GM12878 (cell line): ENCODE results near the gene CARM1. TPM values are rescaled to one million over a fixed set of nuclear protein-coding genes. Genes with fewer than 3 reads are reported as not detected.

Source experiments
- ATAC-seq: fragments of 200-7000 bp; cut with Tn5 transposase; 3 replicates; pipeline ENCODE4 v1.9.1; 2020; ENCODE audit warnings: mild to moderate bottlenecking, moderate library complexity
- BruUV-seq: library from RNA; stranded (reverse); fragments of 400-500 nt; replicated peaks from 2 replicates; lab custom pipeline; 2021; lab: Mats Ljungman, UMichigan
- CTCF ChIA-PET: fragments of 300-600 bp; sonication (Branson Sonifier 250); formaldehyde crosslinking; extraction: SDS; loops from one replicate; lab custom pipeline; 2021; ENCODE audit warnings: inconsistent platforms; lab: Yijun Ruan, JAX
- POLR2A ChIA-PET: fragments of 350-600 bp; formaldehyde crosslinking; extraction: SDS; loops from one replicate; lab custom pipeline; 2021; ENCODE audit warnings: inconsistent platforms; lab: Charles Lee
- RAD21 ChIA-PET: fragments of 300-600 bp; sonication (Branson Sonifier 250); formaldehyde crosslinking; loops from one replicate; lab custom pipeline; 2023; ENCODE audit warnings: antibody characterized with exemption; ENCODE audit not compliant: unreplicated experiment; lab: Charles Lee
- SMC1A ChIA-PET: fragments of 300-600 bp; sonication (Branson Sonifier 250); formaldehyde crosslinking; loops from one replicate; lab custom pipeline; 2023; ENCODE audit not compliant: unreplicated experiment, uncharacterized antibody; lab: Charles Lee
- DNase-seq: peaks from one replicate; pipeline ENCODE4 v3.0.0-alpha.2; 2011; ENCODE audit warnings: low read depth, low spot score
- FAIRE-seq: peaks from 3 replicates; lab custom pipeline; 2011; peaks lifted over from hg19 to GRCh38; lab: Jason Lieb, UNC
- H2AFZ ChIP-seq: 2 replicates; pipeline ENCODE4 v1.6.0; 2011; ENCODE audit warnings: low read depth, low read length, control low read depth; ENCODE audit not compliant: control insufficient read depth
- H3K27ac ChIP-seq: 2 replicates; pipeline ENCODE4 v1.5.1; 2011; ENCODE audit warnings: control low read depth; ENCODE audit not compliant: control insufficient read depth, insufficient read depth
- H3K27me3 ChIP-seq, 2 experiments: replicated peaks in 1 of 2; 2 replicates each; pipeline versions ENCODE4 v1.6.0 to v1.6.1; 2011; ENCODE audit warnings: low read length in 1 of 2; ENCODE audit not compliant: control insufficient read depth in 2 of 2, insufficient read depth in 2 of 2
- H3K36me3 ChIP-seq, 2 experiments: 2 replicates each; pipeline ENCODE4 v1.5.1; 2011; ENCODE audit warnings: low read length in 1 of 2; ENCODE audit not compliant: control insufficient read depth in 2 of 2, insufficient read depth in 2 of 2
- H3K4me1 ChIP-seq: 2 replicates; pipeline ENCODE4 v1.6.1; 2011; ENCODE audit warnings: mild to moderate bottlenecking, low read length, moderate library complexity, mixed read lengths; ENCODE audit not compliant: control insufficient read depth, insufficient read depth
- H3K4me2 ChIP-seq: 2 replicates; pipeline ENCODE4 v1.6.0; 2011; ENCODE audit warnings: control low read depth; ENCODE audit not compliant: control insufficient read depth, insufficient read depth
- H3K4me3 ChIP-seq: fragments of 200-600 bp; sonication (generic); 2 replicates; pipeline ENCODE4 v1.5.1; 2016
- H3K79me2 ChIP-seq: 2 replicates; pipeline ENCODE4 v1.6.0; 2011; ENCODE audit warnings: low read length; ENCODE audit not compliant: control insufficient read depth, insufficient read depth
- H3K9ac ChIP-seq: 2 replicates; pipeline ENCODE4 v1.8.0; 2011; ENCODE audit warnings: low read length, control low read depth, mixed read lengths; ENCODE audit not compliant: control insufficient read depth, insufficient read depth
- H3K9me3 ChIP-seq: replicated peaks from 3 replicates; pipeline ENCODE4 v1.5.1; 2011; ENCODE audit warnings: mild to moderate bottlenecking, low read length; ENCODE audit not compliant: control insufficient read depth, insufficient read depth
- H4K20me1 ChIP-seq: 2 replicates; pipeline ENCODE4 v1.6.0; 2011; ENCODE audit not compliant: control insufficient read depth, insufficient read depth
- ATF7 ChIP-seq: fragments of 450-650 bp; IDR thresholded peaks from 2 replicates; pipeline ENCODE4 v1.6.1; 2016; ENCODE audit warnings: low read depth, mild to moderate bottlenecking
- CBX5 ChIP-seq: sonication (generic); IDR thresholded peaks from 2 replicates; pipeline ENCODE4 v1.6.1; 2016; ENCODE audit warnings: low read depth, moderate library complexity, mild to moderate bottlenecking, inconsistent platforms
- E2F4 ChIP-seq: IDR thresholded peaks from 2 replicates; pipeline ENCODE4 v1.6.1; 2012; ENCODE audit warnings: low read depth, low read length, improper control_type of control experiment
- EGR1 ChIP-seq, 2 experiments: IDR thresholded peaks; 1 replicate in 1 of 2; 2 replicates in 1 of 2; pipeline ENCODE4 v1.6.1; 2011 to 2012; ENCODE audit warnings: low read depth in 2 of 2, low read length in 2 of 2, borderline replicate concordance in 1 of 2, mild to moderate bottlenecking in 1 of 2, moderate library complexity in 1 of 2
- EP300 ChIP-seq, 2 experiments: fragments of 150-350 bp in 1 of 2; IDR thresholded peaks; 2 replicates each; pipeline ENCODE4 v1.6.1; 2011 to 2012; ENCODE audit warnings: low read depth in 2 of 2, low read length in 2 of 2, borderline replicate concordance in 1 of 2, improper control_type of control experiment in 1 of 2, inconsistent platforms in 1 of 2; ENCODE audit not compliant: control insufficient read depth in 1 of 2
- EZH2 ChIP-seq: IDR thresholded peaks from 2 replicates; pipeline ENCODE4 v1.6.1; 2012; ENCODE audit warnings: low read depth, mild to moderate bottlenecking, control low read depth, inconsistent platforms, low read length, borderline replicate concordance; ENCODE audit not compliant: control insufficient read depth
- FOS ChIP-seq: IDR thresholded peaks from 3 replicates; pipeline ENCODE4 v1.6.1; 2011; ENCODE audit warnings: borderline replicate concordance; ENCODE audit not compliant: insufficient read length; ENCODE audit errors: extremely low read depth
- HDGF ChIP-seq: fragments of 450-650 bp; IDR thresholded peaks from 2 replicates; pipeline ENCODE4 v1.6.1; 2016; ENCODE audit warnings: antibody characterized with exemption
- IKZF1 ChIP-seq: fragments of 450-650 bp; conservative IDR thresholded peaks from 2 replicates; pipeline ENCODE4 v1.6.1; 2017; ENCODE audit warnings: antibody characterized with exemption, mild to moderate bottlenecking
- MTA2 ChIP-seq: fragments of 450-650 bp; IDR thresholded peaks from 2 replicates; pipeline ENCODE4 v1.6.1; 2016; ENCODE audit warnings: low read depth, mild to moderate bottlenecking, moderate library complexity
- MXI1 ChIP-seq: fragments of 150-350 bp; IDR thresholded peaks from 2 replicates; pipeline ENCODE4 v1.6.1; 2011; ENCODE audit warnings: low read depth, mild to moderate bottlenecking, inconsistent platforms, low read length, improper control_type of control experiment
- POLR2AphosphoS2 ChIP-seq: IDR thresholded peaks from 2 replicates; pipeline ENCODE4 v1.6.1; 2011; ENCODE audit warnings: low read depth, mild to moderate bottlenecking, low read length, improper control_type of control experiment, moderate library complexity
- RELA ChIP-seq: fragments of 450-650 bp; IDR thresholded peaks from 2 replicates; pipeline ENCODE4 v1.8.0; 2014; ENCODE audit warnings: borderline replicate concordance; ENCODE audit not compliant: partially characterized antibody
- RFX5 ChIP-seq: IDR thresholded peaks from 2 replicates; pipeline ENCODE4 v1.6.1; 2011; ENCODE audit warnings: low read depth, low read length, improper control_type of control experiment
- SMARCA5 ChIP-seq: fragments of 450-650 bp; IDR thresholded peaks from 2 replicates; pipeline ENCODE4 v1.6.1; 2017; ENCODE audit warnings: mild to moderate bottlenecking
- SUPT20H ChIP-seq: IDR thresholded peaks from 2 replicates; pipeline ENCODE4 v1.6.1; 2011; ENCODE audit warnings: low read depth, mild to moderate bottlenecking, low read length, moderate library complexity, borderline replicate concordance; ENCODE audit not compliant: control insufficient read depth
- TBL1XR1 ChIP-seq: IDR thresholded peaks from 2 replicates; pipeline ENCODE4 v1.6.1; 2012; ENCODE audit warnings: low read depth, low read length, improper control_type of control experiment
- TCF12 ChIP-seq: IDR thresholded peaks from 2 replicates; pipeline ENCODE4 v1.6.1; 2011; ENCODE audit warnings: low read depth, mild to moderate bottlenecking, low read length
- YBX1 ChIP-seq: fragments of 450-650 bp; IDR thresholded peaks from 2 replicates; pipeline ENCODE4 v1.6.1; 2016; ENCODE audit warnings: antibody characterized with exemption
- WGBS: methylation state at CpG from one replicate; pipeline ENCODE4 v1.1.6; 2016; ENCODE audit warnings: low lambda C conversion rate; ENCODE audit not compliant: insufficient replicate concordance, insufficient coverage; ENCODE audit errors: missing lambda C conversion rate; 5-methylcytosine and 5-hydroxymethylcytosine counted together
- in situ Hi-C: fragments of 300-500 bp; cut with MboI; formaldehyde crosslinking; loops from 9 replicates; pipeline ENCODE4 v1.14.3; 2018; ENCODE audit warnings: mixed read lengths
- intact Hi-C: fragments of 100-400 bp; cut with micrococcal nuclease; formaldehyde crosslinking; loops from one replicate; pipeline ENCODE4 v1.14.2; 2022; ENCODE audit not compliant: unreplicated experiment
- polyA plus RNA-seq, 11 experiments: library from polyadenylated mRNA; depleted of rRNA in 4 of 11; unstranded in 6 of 11; stranded (reverse) in 5 of 11; fragments of >200 nt; fragmentation: Nextera tagmentation in 4 of 11; fragmentation: Illumina TruSeq in 1 of 11; extraction: Ambion mirVana in 4 of 11; extraction: Trizol in 1 of 11; gene quantifications; 1 replicate in 1 of 11; 2 replicates in 10 of 11; pipeline versions ENCODE4 v1.2.1 to v1.2.3, GENCODE V29; 2011 to 2016; ENCODE audit warnings: inconsistent platforms in 2 of 11, missing spikeins in 2 of 11, low read depth in 1 of 11
- total RNA-seq, 4 experiments: library from RNA; depleted of rRNA in 3 of 4; stranded (reverse); fragments of >200 nt in 3 of 4; fragmentation: Illumina TruSeq in 1 of 4; extraction: Trizol in 1 of 4; gene quantifications; 2 replicates each; pipeline versions ENCODE4 v1.2.1 to v1.2.3, GENCODE V29; 2013 to 2021
- TF ChIP-seq, protein P1 (sequence below): fragments of 450-650 bp; IDR thresholded peaks from 2 replicates; pipeline ENCODE4 v1.6.1; 2016; ENCODE audit warnings: mild to moderate bottlenecking

CARM1 gene
- total and polyA plus RNA-seq, 10 of the 15 experiments (the other 5 are each of a cell fraction or from before 2014, with no cell fraction given), result 0.45 to 116 (median 39.7) TPM

- no peak for ATAC-seq
- BruUV-seq, result no TSS peak
- Histone ChIP-seq H3K4me1 (peaks cover 12% of the 10 kb centered on the region), H3K4me2 (no peak overlapping the region), H3K9ac (no peak overlapping the region), H3K79me2 (no peaks in the 10 kb centered on the region; the same call in 1 of the 2 replicates), H3K27me3 (no peaks in the 10 kb centered on the region), H2AFZ (no peak overlapping the region), H3K9me3 (peaks cover 5% of the 10 kb centered on the region; the same call in 2 of the 3 replicates), H3K27ac (no peak overlapping the region), H4K20me1 (peaks cover 3% of the 10 kb centered on the region; the same call in 1 of the 2 replicates), H3K36me3 (peaks cover 3 to 4% of the 10 kb centered on the region in 2 experiments; a peak in 2 of 4 replicates), H3K4me3 (no peak overlapping the region)
- TF ChIP-seq RFX5 (no peak), TCF12 (no peak), EZH2 (no peak), CBX5 (no peak), MXI1 (no peak), TBL1XR1 (no peak), EP300 (IDR thresholded peaks at IDR 0.05; ENCODE audit: borderline replicate concordance in 1 of 2, control insufficient read depth in 1 of 2, low read depth in 2 of 2, low read length in 2 of 2) (no peak), HDGF (no peak), E2F4 (no peak), POLR2AphosphoS2 (no peak), RELA (no peak), EGR1 (IDR thresholded peaks at IDR 0.05; ENCODE audit: borderline replicate concordance in 1 of 2, low read depth in 2 of 2, low read length in 2 of 2) (no peak), YBX1 (no peak), MTA2 (no peak), IKZF1 (no peak), ATF7 (no peak), SUPT20H (no peak), SMARCA5 (no peak), FOS (no peak)
- TF ChIP-seq, protein P1, sequence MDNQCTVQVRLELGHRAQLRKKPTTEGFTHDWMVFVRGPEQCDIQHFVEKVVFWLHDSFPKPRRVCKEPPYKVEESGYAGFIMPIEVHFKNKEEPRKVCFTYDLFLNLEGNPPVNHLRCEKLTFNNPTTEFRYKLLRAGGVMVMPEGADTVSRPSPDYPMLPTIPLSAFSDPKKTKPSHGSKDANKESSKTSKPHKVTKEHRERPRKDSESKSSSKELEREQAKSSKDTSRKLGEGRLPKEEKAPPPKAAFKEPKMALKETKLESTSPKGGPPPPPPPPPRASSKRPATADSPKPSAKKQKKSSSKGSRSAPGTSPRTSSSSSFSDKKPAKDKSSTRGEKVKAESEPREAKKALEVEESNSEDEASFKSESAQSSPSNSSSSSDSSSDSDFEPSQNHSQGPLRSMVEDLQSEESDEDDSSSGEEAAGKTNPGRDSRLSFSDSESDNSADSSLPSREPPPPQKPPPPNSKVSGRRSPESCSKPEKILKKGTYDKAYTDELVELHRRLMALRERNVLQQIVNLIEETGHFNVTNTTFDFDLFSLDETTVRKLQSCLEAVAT, result no peak
- ChIA-PET CTCF (interaction anchor here (0.8 to 3.6 kb wide), 6 partner anchors 12 to 138 kb away, joined by 3 to 68 read pairs (median 26); partner anchors contain the start of genes DNM2 and QTRT1), SMC1A (no interaction called here), RAD21 (interaction anchor here (1.1 to 1.5 kb wide), 2 partner anchors 20 to 26 kb away, joined by 4 to 5 read pairs; no protein-coding TSS in a partner anchor), POLR2A (no interaction called here)
- in situ Hi-C loops, result no loop called here
- intact Hi-C loops, result no loop called here
- no peak for DNase-seq
- FAIRE-seq, result no peak
- WGBS, result 78% methylated on average over 11 of the region's 11 CpGs
These were observed 33.0 kb upstream of the CARM1 start for GRCh38 chr19:10838377-10838776.
